CD14-positive monocyte (primary cell): ENCODE data around the gene SRR. TPM values are rescaled to one million over a fixed set of nuclear protein-coding genes. Genes with fewer than 3 reads are reported as not detected.

Experiments
- DNase-seq, 3 donors: peaks; one replicate each; pipeline ENCODE4 v3.0.0-alpha.2; 2011 to 2022
- H2AFZ ChIP-seq: 2 replicates; pipeline ENCODE4 v1.6.0; 2012; ENCODE audit warnings: mild to moderate bottlenecking, low read depth, low read length, inconsistent platforms; ENCODE audit not compliant: insufficient read depth, poor library complexity, severe bottlenecking
- H3K27ac ChIP-seq, 2 donors: 1 replicate in 1 of 2; 2 replicates in 1 of 2; pipeline ENCODE4 v1.5.1; 2012 to 2013; ENCODE audit warnings: low read length in 2 of 2, control low read depth in 1 of 2, inconsistent platforms in 1 of 2, low read depth in 1 of 2, mild to moderate bottlenecking in 1 of 2
- H3K27me3 ChIP-seq, 2 donors: one replicate each; pipeline versions ENCODE4 v1.6.0 to v1.6.1; 2011 to 2013; ENCODE audit warnings: low read length in 2 of 2; ENCODE audit not compliant: control insufficient read depth in 2 of 2, insufficient read depth in 2 of 2
- H3K36me3 ChIP-seq, 2 donors: replicated peaks in 1 of 2; 1 replicate in 1 of 2; 2 replicates in 1 of 2; pipeline versions ENCODE4 v1.5.1 to v1.6.1; 2012 to 2013; ENCODE audit warnings: low read length in 2 of 2, control low read depth in 1 of 2, inconsistent platforms in 1 of 2, mild to moderate bottlenecking in 1 of 2; ENCODE audit not compliant: insufficient read depth in 2 of 2, control insufficient read depth in 1 of 2
- H3K4me1 ChIP-seq, 2 donors: 1 replicate in 1 of 2; 2 replicates in 1 of 2; pipeline versions ENCODE4 v1.5.1 to v1.6.1; 2012 to 2013; ENCODE audit warnings: low read length in 2 of 2, control low read depth in 1 of 2, inconsistent platforms in 1 of 2, mild to moderate bottlenecking in 1 of 2, moderate library complexity in 1 of 2; ENCODE audit not compliant: insufficient read depth in 2 of 2, control insufficient read depth in 1 of 2
- H3K4me2 ChIP-seq: replicated peaks from 2 replicates; pipeline ENCODE3; 2012; ENCODE audit warnings: low read length, moderate library complexity, mild to moderate bottlenecking; ENCODE audit not compliant: poor library complexity, severe bottlenecking; ENCODE audit errors: extremely low read depth
- H3K4me3 ChIP-seq, 3 experiments: fragments of 200-600 bp in 1 of 3; sonication (generic) in 1 of 3; replicated peaks in 1 of 3; 1 replicate in 2 of 3; 2 replicates in 1 of 3; pipeline ENCODE4 v1.5.1; 2011 to 2013; ENCODE audit warnings: low read length in 3 of 3, mild to moderate bottlenecking in 3 of 3, control low read depth in 2 of 3, low read depth in 2 of 3, inconsistent platforms in 1 of 3, moderate library complexity in 1 of 3
- H3K79me2 ChIP-seq: 2 replicates; pipeline ENCODE4 v1.6.0; 2012; ENCODE audit warnings: mild to moderate bottlenecking, control low read depth, inconsistent platforms, low read length, moderate library complexity; ENCODE audit not compliant: insufficient read depth
- H3K9ac ChIP-seq: 2 replicates; pipeline ENCODE4 v1.6.0; 2017; ENCODE audit warnings: low read length, mild to moderate bottlenecking; ENCODE audit not compliant: insufficient read depth, poor library complexity, severe bottlenecking
- H3K9me3 ChIP-seq, 2 donors: replicated peaks in 1 of 2; 1 replicate in 1 of 2; 2 replicates in 1 of 2; pipeline versions ENCODE4 v1.5.1 to v1.6.1; 2012 to 2013; ENCODE audit warnings: low read length in 2 of 2, control low read depth in 1 of 2; ENCODE audit not compliant: control insufficient read depth in 1 of 2, insufficient read depth in 1 of 2
- H4K20me1 ChIP-seq: 2 replicates; pipeline ENCODE4 v1.6.0; 2012; ENCODE audit warnings: mild to moderate bottlenecking, low read length, control low read depth, moderate library complexity; ENCODE audit not compliant: insufficient read depth
- H3K27ac Mint-ChIP-seq, 7 donors: one replicate each; pipeline ENCODE4 v1.8.0; 2020; ENCODE audit warnings: mild to moderate bottlenecking in 7 of 7, mixed read lengths in 7 of 7, moderate library complexity in 6 of 7, inconsistent platforms in 2 of 7
- H3K27me3 Mint-ChIP-seq, 3 donors: one replicate each; pipeline ENCODE4 v1.8.0; 2021 to 2022; ENCODE audit warnings: low read depth in 3 of 3, mild to moderate bottlenecking in 3 of 3, mixed read lengths in 3 of 3, moderate library complexity in 3 of 3, inconsistent platforms in 1 of 3
- H3K36me3 Mint-ChIP-seq, 2 donors: one replicate each; pipeline ENCODE4 v1.8.0; 2020; ENCODE audit warnings: mixed read lengths in 2 of 2, inconsistent platforms in 1 of 2, mild to moderate bottlenecking in 1 of 2
- H3K4me1 Mint-ChIP-seq: one replicate; pipeline ENCODE4 v1.8.0; 2020; ENCODE audit warnings: mild to moderate bottlenecking, mixed read lengths
- H3K4me3 Mint-ChIP-seq, 2 donors: one replicate each; pipeline ENCODE4 v1.8.0; 2020; ENCODE audit warnings: mild to moderate bottlenecking in 2 of 2, mixed read lengths in 2 of 2, moderate library complexity in 1 of 2
- H3K9me3 Mint-ChIP-seq, 7 donors: one replicate each; pipeline ENCODE4 v1.8.0; 2020 to 2022; ENCODE audit warnings: mixed read lengths in 7 of 7, mild to moderate bottlenecking in 6 of 7, moderate library complexity in 6 of 7, inconsistent platforms in 2 of 7
- CTCF ChIP-seq: fragments of 200-600 bp; IDR thresholded peaks from one replicate; pipeline ENCODE4 v1.8.0; 2022; ENCODE audit warnings: antibody characterized with exemption, mild to moderate bottlenecking
- WGBS: methylation state at CpG from one replicate; pipeline ENCODE4 v1.1.5; 2013; ENCODE audit warnings: missing lambda C conversion rate; ENCODE audit not compliant: insufficient coverage; 5-methylcytosine and 5-hydroxymethylcytosine counted together
- intact Hi-C, 2 donors: fragments of 100-400 bp; cut with micrococcal nuclease; formaldehyde crosslinking; loops; one replicate each; pipeline versions ENCODE4 v1.15.0 to v1.15.1; 2023
- polyA plus RNA-seq, 3 donors: library from polyadenylated mRNA; depleted of rRNA in 1 of 3; unstranded in 2 of 3; stranded (reverse) in 1 of 3; fragments of 300-500 nt in 2 of 3; fragments of >200 nt in 1 of 3; fragmentation: Illumina TruSeq in 2 of 3; gene quantifications; 1 replicate in 2 of 3; 2 replicates in 1 of 3; pipeline ENCODE4 v1.2.3, GENCODE V29; 2012 to 2021

The SRR gene
- polyA plus RNA-seq, 3 donors = 3.4 to 5.7 (median 3.7) TPM

- no peak overlapping the region for H3K4me3 Mint-ChIP-seq
- no peak overlapping the region for H3K4me2 ChIP-seq
- TF ChIP-seq CTCF = no peak
- H3K79me2 ChIP-seq = peaks cover 18% of the 10 kb centered on the region
- peaks cover 4 to 23% of the 10 kb centered on the region in 2 donors for H3K36me3 Mint-ChIP-seq
- no peak overlapping the region for H3K27ac ChIP-seq
- peaks cover 9% of the 10 kb centered on the region for H3K4me1 Mint-ChIP-seq
- intact Hi-C loops = no loop called here
- H3K4me1 ChIP-seq = peaks cover 9 to 11% of the 10 kb centered on the region in 2 donors
- no peak overlapping the region for H3K9ac ChIP-seq
- no peak overlapping the region for H3K27ac Mint-ChIP-seq
- 100% methylated on average over 2 of the region's 3 CpGs for WGBS
- H3K27me3 ChIP-seq = no peaks in the 10 kb centered on the region
- H3K36me3 ChIP-seq = peaks cover 76 to 88% of the 10 kb centered on the region in 2 donors
- H2AFZ ChIP-seq = no peak overlapping the region
- H3K4me3 ChIP-seq = no peak overlapping the region
- H3K9me3 ChIP-seq = no peaks in the 10 kb centered on the region
- no peaks in the 10 kb centered on the region for H3K9me3 Mint-ChIP-seq
- no peaks in the 10 kb centered on the region for H4K20me1 ChIP-seq
- H3K27me3 Mint-ChIP-seq = no peaks in the 10 kb centered on the region
- DNase-seq = no peak
Measured at GRCh38 chr17:2331303-2331702, 27.6 kb downstream of the SRR start.

GRCh38 chr17:2335726-2336214, 32.0 kb downstream of the SRR start:
- no peak for DNase-seq
- Mint-ChIP-seq H3K27ac (peak overlapping the region; percentile 68 to 94 (median 81)), H3K4me1 (peaks cover 15% of the 10 kb centered on the region), H3K9me3 (no peaks in the 10 kb centered on the region), H3K36me3 (no peaks in the 10 kb centered on the region), H3K4me3 (peak overlapping the region; percentile 95 to 97), H3K27me3 (peaks cover 0 to 4% (median 0%) of the 10 kb centered on the region in 3 donors)
- H3K27ac ChIP-seq = peak overlapping the region in 1 of 2 donors; percentile 73
- H3K9ac ChIP-seq = peak overlapping the region; percentile 74
- H3K4me1 ChIP-seq = peaks cover 20 to 25% of the 10 kb centered on the region in 2 donors
- H3K36me3 ChIP-seq = peaks cover 42 to 44% of the 10 kb centered on the region in 2 donors
- intact Hi-C loops = loop anchor here in 1 of 2 donors (5.0 kb wide), 1 partner anchor 33 kb away; the partner anchor contains the start of genes SMG6 and SRR
- H3K27me3 ChIP-seq = no peaks in the 10 kb centered on the region
- H3K79me2 ChIP-seq = peaks cover 18% of the 10 kb centered on the region
- H2AFZ ChIP-seq = peak overlapping the region; percentile 96
- peaks cover 6% of the 10 kb centered on the region for H4K20me1 ChIP-seq
- H3K4me2 ChIP-seq = peak overlapping the region; percentile 100
- no peak for TF ChIP-seq CTCF
- H3K4me3 ChIP-seq = peak overlapping the region; percentile 84 to 91 (median 88)
- WGBS = 9% methylated on average over 10 of the region's 17 CpGs
- no peaks in the 10 kb centered on the region for H3K9me3 ChIP-seq
